HG03064 (cell line): ENCODE measurements around the gene HLA-B.

Experiments
- ATAC-seq: cut with Tn5 transposase; IDR thresholded peaks from one replicate; pipeline ENCODE4 v1.9.1; 2021; ENCODE audit warnings: low read depth; ENCODE audit not compliant: unreplicated experiment

Gene HLA-B

DNA sequence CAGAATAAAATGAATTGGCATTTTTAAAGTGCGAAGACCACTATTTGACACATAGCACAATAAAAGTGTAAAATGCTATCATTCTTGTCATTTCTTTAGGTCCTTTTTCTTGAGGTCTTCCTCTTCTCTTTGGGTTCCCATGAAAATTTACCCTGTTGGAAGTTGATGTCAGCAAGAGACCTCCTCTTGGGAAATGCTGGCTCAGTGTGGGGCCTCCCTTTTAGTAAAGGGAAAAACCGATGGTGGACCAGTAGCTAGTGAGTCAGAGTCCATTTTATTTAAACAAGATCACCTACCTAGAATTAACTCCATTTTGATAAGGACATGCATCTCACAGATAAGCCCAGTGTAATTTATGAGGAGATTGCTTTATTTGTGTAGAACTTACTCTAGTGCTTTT lies 47.3 kb downstream of the HLA-B start:
- no peak for ATAC-seq

DNA sequence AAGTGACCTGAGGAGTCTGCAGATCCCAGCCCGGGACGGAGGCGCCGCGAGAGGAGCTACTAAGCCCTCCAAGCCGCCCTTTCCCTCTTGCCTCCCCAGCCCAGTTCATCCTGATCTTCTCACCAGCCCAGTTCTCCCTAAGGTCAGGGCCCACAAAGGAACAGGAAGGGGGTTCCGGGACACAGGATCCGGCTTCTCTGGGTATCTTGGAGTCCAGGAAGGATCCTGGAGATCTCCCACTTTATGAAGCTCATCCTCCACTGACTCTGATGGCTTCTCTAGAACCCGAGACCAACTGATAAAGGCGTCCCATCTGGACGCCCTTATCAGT lies 48.2 kb downstream of the HLA-B start:
- ATAC-seq, result no peak

DNA sequence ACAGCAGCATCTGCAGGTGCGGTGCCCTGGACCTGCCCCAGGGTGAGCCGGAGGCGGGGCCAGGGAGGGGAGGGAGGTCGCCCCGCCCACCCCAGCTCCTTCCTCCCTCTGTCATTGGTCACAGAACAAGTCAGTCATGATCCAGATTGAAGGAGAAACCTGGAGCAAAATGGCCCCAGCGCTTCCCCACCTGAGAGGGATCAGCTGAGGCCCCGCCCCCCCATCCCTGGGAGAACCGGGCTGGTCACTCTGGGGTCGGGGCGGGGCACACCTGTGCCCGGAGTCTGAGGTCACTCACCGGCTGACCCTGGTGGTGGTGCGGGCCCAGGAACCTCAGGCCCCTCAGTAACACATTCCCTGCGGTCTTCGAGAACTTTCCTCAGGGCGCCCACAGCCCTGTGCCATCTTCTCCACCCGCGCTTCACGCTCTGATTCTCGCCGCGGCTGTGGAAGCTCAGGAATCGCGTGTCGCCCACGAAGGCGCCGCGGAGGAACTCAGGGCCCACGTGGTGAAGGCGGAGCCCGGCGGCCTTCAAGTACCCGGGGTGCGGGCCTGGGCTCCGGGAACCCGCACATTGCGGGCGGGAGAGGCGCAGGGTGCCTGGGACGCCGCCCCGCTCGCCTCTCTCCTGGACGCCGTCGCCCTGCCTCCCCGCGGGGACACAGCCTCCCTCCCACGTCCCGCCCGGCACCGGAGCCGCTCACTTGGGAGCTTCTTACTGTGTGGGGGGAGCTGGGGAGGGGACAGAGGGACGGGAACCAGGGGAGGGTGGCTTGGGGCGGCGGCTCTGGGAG lies 48.7 kb downstream of the HLA-B start:
- no peak for ATAC-seq

DNA sequence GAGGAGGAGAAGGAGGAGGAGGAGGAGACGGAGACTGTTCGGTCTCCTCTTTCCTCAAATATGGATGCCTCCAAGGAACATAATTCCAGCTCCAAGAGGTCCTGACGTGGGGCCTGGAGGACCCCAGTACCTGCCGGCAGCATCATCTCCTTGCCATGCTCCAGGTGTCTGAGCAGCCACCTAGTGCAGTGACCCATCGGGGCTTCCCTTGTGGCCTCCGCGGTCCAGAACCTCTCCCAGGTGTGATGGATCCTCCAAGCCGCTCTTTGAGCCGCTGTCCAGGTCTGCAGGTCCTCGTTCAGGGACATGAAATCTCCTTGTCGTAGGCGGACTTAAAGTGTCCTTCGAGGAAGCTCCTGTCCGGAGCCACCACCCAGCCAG lies 49.3 kb downstream of the HLA-B start:
- ATAC-seq, result no peak

DNA sequence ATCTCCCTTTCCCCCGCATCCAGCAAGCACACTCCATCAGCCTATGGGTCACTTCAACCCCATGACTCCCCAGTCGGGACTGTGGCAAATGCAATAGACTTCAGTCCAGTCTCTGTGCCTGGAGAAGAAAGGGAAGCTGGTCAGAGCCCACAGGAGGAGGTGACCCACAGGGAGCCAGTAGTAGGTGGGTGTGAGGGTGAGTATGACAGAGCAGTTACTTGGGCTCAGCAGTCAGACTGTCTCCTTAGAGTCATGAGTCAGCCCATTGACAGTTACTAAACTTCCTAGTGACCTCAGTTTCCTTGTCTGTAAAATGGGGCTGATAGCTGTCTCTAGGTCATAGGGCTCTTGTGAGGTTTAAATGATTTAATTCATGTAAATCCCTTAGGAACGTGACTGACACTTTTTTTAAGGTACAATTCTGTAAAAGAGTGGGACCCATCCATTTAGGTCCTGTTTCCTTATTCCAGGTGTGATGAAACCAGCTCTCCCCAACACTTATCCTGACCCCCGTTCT lies 51.2 kb downstream of the HLA-B start:
- ATAC-seq, result no peak

DNA sequence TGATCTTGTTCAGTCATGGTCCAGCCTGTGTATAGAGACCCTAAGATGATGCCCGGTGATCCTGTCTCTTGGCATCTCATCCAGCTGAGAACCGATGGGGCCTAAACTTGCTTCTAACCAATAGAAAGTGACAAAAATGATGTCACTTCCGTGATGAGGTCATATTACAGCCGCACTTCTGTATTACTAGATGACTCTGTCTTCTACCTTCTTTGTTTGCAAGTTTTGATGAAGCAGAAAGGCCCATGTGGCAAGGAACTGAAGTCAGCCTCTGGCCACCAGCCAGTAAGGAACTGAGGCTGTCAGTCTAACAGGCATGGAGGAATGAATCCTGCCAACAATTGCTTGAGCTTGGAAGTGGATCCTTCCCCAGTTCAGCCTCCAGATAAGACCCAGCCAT lies 52.3 kb downstream of the HLA-B start:
- ATAC-seq, result no peak
